NCI-H748 treated with DMSO at 0.1 percent for 48 hours (cell line): ENCODE results near the gene KANSL1L.
"Not testable (repeated sequence)": the region's sequence is repeated elsewhere in the genome, so short reads cannot be mapped to it uniquely, and the experiment has no call there.

Source experiments
- DNase-seq: peaks from one replicate; lab custom pipeline; 2025; lab: John Stamatoyannopoulos, UW

KANSL1L gene

DNA sequence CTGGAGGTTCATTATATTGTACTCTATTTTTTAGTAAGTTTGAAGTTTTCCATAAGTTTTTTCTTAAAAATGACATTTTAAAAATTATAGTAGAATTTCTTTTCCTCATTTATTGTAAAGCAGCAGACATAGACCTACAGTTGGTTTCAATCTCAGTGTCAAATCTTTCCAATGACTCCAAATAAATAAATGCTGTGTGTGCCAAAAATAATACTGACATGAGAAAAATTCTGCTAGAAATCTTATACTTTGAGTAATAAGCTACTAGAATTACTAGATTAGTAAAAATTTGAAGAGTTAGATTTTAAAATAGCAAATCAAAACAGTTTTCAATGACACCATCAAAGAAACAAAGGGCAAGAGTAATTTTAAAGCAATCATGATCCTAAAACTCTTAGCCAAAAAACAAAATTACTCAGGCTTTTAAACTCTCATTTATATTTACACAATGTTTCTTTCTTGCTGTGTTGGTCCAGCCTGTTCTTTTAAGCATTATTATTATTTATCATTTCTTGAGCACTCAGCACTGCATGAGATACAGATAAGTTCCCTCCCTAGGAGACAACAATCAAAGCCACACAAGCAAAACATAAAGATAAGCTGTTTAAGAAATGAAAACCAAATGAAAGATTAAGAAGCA lies 8.3 kb upstream of the KANSL1L start:
- no peak for DNase-seq

DNA sequence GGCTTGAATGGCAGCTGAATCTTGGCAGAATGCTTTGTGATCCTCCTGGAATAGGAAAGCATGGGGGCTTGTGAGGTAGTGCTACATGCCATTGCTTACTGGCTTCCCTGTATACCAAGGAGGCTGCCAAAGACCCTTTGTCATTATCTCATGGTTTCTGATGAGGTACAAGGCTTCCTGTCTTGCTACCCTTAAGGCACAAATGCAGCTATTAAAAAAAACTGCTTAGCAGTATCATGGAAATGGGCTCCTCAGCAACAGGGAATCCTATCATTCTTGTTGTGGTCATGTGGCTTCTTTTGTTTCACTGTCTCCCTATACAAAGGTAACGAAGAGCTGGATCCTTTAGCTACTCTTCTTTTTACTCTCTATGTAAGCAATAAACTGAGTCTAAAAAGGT lies 6.6 kb upstream of the KANSL1L start:
- no peak for DNase-seq

GRCh38 chr2:210177115-210177514 lies 5.9 kb upstream of the KANSL1L start:
- not testable (repeated sequence) for DNase-seq

DNA sequence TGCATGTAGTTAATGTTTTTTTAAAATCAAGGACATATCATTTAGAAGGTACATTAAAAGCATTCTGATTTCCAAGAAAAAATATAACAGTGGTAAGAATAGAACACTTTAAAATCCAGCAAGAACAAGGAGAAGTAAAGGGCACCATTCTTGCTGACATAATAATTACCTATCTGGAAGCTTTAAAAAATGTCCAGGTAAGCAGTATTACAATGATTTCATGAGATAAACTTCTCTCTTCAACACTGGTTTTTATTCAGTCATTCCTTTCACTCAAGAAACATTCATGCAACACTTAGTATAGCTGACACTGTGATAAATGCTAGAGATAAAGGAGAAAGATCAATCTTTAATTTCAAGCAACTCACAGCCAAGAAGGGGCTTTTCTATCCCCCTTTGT lies 2.9 kb upstream of the KANSL1L start:
- DNase-seq, result no peak

DNA sequence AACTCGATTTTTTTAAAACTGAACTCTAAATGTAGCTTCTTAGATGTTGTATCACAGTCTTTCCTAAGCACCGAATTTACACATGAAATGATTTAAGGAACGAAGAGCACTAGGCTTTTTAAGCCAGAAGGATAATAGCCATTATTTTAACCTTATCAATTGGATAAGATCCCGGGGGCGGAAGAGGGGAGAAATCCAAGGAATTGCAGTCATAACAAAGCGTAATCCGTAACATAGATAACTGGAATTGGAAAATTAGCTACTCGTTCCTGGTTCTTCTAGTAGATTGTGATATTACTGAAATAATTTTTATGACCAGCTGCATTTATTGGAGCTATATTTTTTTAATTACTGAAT lies 988 bp upstream of the KANSL1L start:
- peak; percentile 37 for DNase-seq

DNA sequence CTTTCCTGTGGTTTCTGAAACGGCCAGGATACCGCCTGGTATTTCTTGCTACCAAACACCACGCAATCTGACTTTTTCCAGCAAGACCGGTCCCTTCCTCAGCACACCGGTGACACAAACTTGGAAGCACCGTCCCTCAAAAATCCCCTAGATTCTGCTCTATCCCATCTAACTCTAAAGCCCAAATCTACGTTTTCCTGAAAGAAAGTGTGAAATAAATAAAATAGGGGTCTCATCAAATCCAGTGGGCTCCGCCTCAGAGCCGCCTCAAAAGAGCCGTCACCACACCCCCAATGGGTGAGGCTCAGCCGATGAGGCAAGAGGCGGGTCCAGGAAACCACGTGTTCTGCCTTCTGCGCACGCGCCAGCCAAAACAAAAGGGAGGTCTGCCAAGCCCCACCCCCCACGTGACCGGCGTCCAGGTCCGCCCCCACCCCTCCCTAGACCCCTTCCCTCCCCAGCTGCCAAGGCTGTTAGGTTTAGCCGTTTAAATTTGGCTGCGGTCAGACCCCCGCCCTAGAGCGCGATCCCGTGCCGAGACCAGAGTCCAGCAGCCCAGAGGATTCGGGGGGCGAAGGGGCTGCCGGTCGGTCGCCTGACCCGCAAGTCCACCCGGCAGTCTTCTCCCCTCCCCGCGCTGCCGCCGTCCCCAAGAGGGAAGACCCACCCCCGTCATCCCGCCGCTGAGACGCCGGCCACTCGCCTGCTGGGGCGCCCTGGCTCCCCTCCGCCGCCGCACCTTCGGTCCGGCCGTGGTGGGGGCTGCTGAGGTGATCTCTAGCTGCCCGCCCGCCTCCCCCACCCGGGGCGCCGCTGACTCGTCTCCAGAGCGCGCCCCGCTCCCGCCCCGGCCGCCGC lies 534 bp downstream of the KANSL1L start:
- DNase-seq, result peak; percentile 90

DNA sequence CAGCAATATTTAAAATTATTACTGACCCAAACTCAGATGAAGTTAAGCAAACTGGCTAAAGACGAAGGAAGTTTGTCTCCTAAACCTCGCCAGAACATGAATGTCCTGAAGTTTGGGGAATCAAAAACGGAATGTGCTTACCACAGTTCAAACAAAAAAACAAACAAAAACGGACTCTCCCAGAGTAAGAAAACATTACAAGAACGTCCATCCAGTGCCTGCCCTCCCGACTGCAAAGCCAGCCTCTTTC lies 1.1 kb downstream of the KANSL1L start:
- no peak for DNase-seq

DNA sequence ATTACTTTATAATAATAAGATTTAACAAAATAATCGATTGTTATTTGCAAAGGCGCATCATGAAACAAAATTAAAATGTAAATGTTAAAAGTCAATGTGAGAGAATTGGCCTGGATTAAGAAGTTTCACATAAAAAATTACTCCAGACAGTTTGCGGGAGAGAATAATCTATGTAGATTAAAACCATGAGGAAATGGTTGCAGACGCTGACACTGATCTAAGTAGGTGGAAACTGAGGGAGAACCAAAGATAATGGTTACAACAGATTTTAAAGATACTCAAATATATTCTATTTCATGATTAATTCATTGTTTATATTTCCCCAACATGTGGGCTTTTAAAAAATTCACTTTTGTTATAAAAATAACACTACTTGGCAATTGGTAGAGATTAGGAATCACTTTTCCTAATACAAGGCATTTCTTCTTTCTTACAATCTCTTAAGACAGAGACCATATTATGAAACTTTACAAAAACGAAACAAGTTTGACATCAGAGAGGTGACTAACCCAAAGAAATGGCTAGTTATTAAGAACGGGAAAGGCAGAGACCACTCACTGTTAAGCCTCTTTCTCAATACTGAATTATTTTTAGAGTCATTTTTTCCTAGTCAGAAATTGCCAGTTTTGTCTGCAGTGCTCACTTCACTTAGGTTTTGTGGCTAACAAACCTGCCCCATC lies 1.6 kb downstream of the KANSL1L start:
- no peak for DNase-seq

GRCh38 chr2:210167227-210167626 lies 4.0 kb downstream of the KANSL1L start:
- DNase-seq, result no peak

GRCh38 chr2:210162466-210163124 lies 8.6 kb downstream of the KANSL1L start:
- no peak for DNase-seq

GRCh38 chr2:210159059-210159458 lies 12.2 kb downstream of the KANSL1L start:
- no peak for DNase-seq

DNA sequence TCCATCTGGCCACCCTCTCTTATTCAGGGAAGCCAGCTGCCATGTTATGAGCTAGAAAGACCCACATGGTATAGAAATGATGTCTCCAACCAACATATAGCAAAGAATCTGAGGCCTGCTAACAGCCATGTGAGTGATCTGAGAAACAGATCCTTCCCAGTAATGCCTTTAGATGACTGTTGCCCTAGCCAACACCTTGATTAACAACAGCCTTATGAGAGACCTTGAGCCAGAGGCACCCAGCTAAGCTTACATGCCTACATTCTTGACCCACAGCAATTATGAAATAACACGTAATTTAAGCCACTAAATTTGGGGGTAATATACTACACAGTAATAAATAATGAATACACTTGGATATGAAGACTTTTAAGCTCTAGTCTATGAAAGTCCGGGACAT lies 13.0 kb downstream of the KANSL1L start:
- no peak for DNase-seq

GRCh38 chr2:210157526-210157925 lies 13.7 kb downstream of the KANSL1L start:
- DNase-seq, result no peak

GRCh38 chr2:210147614-210148013 lies 23.6 kb downstream of the KANSL1L start:
- no peak for DNase-seq

- no peak for DNase-seq
Measured at GRCh38 chr2:210132239-210132638, 39.0 kb downstream of the KANSL1L start.

GRCh38 chr2:210128961-210129360 lies 42.2 kb downstream of the KANSL1L start:
- peak; percentile 95 for DNase-seq

DNA sequence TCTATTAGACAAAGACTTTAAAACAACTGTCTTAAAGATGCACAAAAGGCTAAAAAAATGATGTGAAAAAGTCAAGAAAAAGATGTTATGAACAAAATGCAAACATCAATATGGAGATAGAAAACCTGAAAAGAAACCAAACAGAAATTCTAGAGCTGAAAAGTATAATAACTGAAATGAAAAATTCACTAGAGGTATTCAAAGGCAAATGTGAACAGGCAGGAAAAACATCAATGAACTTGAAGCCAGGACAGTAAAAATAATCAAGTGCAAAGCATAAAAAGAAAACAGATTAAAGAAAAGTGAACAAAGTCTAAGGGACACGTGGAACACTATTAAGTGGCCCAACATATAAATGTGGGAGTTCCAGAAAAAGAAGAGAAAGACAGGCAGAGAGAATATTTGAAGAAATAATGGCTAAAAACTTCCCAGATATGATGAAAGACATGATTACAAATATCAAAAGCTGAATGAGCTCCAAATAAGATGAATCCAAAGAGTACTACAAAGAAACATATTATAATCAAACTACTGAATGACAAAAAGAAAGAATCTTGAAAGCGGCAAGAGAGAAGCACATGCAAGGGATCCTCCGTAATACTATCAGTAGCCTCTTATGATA lies 57.5 kb downstream of the KANSL1L start:
- no peak for DNase-seq

DNA sequence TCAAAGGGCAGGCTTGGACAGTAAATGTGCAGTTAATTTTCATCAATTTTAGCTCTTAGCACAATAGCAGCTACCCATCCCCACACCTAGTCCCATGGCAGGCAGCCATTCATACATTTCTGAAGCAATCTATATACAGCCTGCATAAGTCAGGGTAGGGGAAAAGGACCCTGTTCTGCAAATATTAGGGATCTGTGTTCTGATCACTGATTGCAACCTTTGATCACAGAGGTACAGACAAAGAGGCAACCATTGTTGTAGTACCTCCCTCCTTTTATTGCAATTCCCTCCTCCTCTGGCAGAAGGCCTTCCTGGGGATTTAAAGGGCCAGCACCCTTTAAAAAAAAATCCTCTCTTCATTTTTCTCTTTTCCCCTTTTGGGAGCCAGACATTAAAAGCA lies 58.3 kb downstream of the KANSL1L start:
- no peak for DNase-seq

- DNase-seq, result no peak
Measured at GRCh38 chr2:210099940-210100339, 71.3 kb downstream of the KANSL1L start.

DNA sequence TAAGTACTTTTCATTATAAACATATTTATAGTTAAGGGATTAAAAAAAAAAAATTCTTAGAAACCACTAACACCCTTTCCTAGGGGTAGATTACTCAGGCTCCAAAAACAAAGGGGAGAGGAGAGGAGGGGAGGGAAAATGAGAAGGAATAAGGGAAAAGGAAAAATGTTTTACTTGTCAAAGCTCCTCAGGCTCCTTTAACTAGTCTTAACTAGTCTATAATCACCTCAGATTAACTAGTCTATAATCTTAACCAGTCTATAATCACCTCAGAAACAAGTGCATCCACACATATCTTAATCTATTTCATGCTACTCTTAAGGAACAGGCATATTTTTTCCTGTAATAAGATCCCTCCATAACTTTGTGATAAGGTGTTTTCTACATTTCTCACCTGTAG lies 76.4 kb downstream of the KANSL1L start:
- no peak for DNase-seq

- DNase-seq, result no peak
Measured at GRCh38 chr2:210092791-210093190, 78.4 kb downstream of the KANSL1L start.

GRCh38 chr2:210086930-210087329 lies 84.3 kb downstream of the KANSL1L start:
- DNase-seq, result no peak
